ENCODE data around the gene MRTFB. TPM values are rescaled to one million over a fixed set of nuclear protein-coding genes. Genes with fewer than 3 reads are reported as not detected.

Gene MRTFB
- total and polyA plus RNA-seq, 2 donors (not counting 3 experiments of a cell fraction or from before 2014, with no cell fraction given): 19.6 to 49.5 TPM

DNA sequence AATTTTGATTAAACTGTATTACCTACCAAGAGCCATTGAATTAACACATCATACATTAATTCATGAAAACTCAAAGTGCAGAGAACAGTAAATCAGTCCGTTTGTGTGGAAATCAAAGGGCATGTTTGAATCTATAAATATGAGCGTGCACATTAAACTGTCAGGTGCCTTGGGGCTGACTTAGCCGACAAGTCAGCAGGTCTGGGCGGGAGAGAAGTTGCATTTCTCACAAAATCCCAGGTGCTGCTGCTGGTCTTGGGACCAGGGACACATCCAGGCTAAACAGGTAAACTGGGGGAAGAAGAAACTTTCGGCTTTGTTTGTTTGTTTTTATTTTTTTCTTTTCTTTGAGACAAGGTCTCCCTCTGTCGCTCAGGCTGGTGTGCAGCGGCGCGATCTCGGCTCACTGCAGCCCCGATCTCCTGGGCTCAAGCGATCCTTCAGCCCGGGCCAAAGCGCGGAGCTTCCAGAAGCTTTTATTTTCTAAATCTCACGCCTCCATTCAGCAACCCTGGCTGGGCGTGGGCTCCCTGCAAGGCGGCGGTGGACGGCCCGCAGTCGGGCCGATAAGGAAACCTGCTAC, 213.9 kb downstream of the MRTFB start:
- no peaks in the 10 kb centered on the region for H4K20me1 ChIP-seq (replicated peaks; ENCODE audit: control insufficient read depth, extremely low read depth, insufficient read depth, low read length)
- dilution Hi-C loops (cut with MboI; ENCODE audit: extremely low pct_ligation_motif_present, low sequenced_read_pairs) (no loop called here), intact Hi-C loops (cut with micrococcal nuclease) (loop anchor here (1.0 to 10.0 kb wide), 8 partner anchors 17 to 366 kb away; partner anchors contain the start of genes BFAR and PARN)
- ChIA-PET POLR2A (interaction anchor here (1.3 to 1.8 kb wide), 2 partner anchors 361 to 365 kb away, joined by 4 read pairs; partner anchors contain the start of gene ERCC4), CTCF (interaction anchor here (0.8 to 3.7 kb wide), 14 partner anchors 10 to 419 kb away, joined by 3 to 49 read pairs (median 4); partner anchors contain the start of gene ERCC4)
- DNase-seq (ENCODE audit: low read depth, low spot score) (peak; percentile 76), FAIRE-seq (no peak)
- peak overlapping the region; percentile 73 for H3K9ac ChIP-seq (replicated peaks; ENCODE audit: extremely low read depth, insufficient read depth, low read length)
- TF ChIP-seq, protein P1, sequence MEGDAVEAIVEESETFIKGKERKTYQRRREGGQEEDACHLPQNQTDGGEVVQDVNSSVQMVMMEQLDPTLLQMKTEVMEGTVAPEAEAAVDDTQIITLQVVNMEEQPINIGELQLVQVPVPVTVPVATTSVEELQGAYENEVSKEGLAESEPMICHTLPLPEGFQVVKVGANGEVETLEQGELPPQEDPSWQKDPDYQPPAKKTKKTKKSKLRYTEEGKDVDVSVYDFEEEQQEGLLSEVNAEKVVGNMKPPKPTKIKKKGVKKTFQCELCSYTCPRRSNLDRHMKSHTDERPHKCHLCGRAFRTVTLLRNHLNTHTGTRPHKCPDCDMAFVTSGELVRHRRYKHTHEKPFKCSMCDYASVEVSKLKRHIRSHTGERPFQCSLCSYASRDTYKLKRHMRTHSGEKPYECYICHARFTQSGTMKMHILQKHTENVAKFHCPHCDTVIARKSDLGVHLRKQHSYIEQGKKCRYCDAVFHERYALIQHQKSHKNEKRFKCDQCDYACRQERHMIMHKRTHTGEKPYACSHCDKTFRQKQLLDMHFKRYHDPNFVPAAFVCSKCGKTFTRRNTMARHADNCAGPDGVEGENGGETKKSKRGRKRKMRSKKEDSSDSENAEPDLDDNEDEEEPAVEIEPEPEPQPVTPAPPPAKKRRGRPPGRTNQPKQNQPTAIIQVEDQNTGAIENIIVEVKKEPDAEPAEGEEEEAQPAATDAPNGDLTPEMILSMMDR (IDR thresholded peaks at IDR 0.05; ENCODE audit: extremely low read depth in 1 of 2, insufficient read depth in 1 of 2, low read depth in 1 of 2, low read length in 2 of 2): peak in 1 of 2 donors; percentile 26
- TF ChIP-seq MYC (IDR thresholded peaks at IDR 0.05; ENCODE audit: low read depth, low read length): no peak
- H3K4me2 ChIP-seq (ENCODE audit: insufficient read depth, low read length): peak overlapping the region; percentile 93
- H2AFZ ChIP-seq (ENCODE audit: low read depth, low read length): peak overlapping the region; percentile 94
- no TSS peak for BruUV-seq (replicated peaks)
- H3K9me3 ChIP-seq (replicated peaks; ENCODE audit: control insufficient read depth, insufficient read depth, low read length): no peaks in the 10 kb centered on the region
- H3K4me3 ChIP-seq (replicated peaks in 1 of 3; ENCODE audit: insufficient read depth in 1 of 3, low read depth in 1 of 3, low read length in 3 of 3): peak overlapping the region; percentile 83 to 99 (median 94)
- no peaks in the 10 kb centered on the region for H3K79me2 ChIP-seq (ENCODE audit: control insufficient read depth, insufficient read depth, low read length)
- H3K36me3 ChIP-seq (ENCODE audit: control insufficient read depth in 2 of 2, extremely low read depth in 1 of 2, insufficient read depth in 2 of 2, low read length in 2 of 2): no peaks in the 10 kb centered on the region
- H3K4me1 ChIP-seq (ENCODE audit: control insufficient read depth, extremely low read depth, insufficient read depth, low read length): peaks cover 5% of the 10 kb centered on the region
- H3K27me3 ChIP-seq (ENCODE audit: control insufficient read depth in 2 of 2, insufficient read depth in 2 of 2, low read length in 2 of 2): no peaks in the 10 kb centered on the region
- peak overlapping the region; percentile 55 for H3K27ac ChIP-seq (ENCODE audit: insufficient read depth, low read depth, low read length)
- H3K9me1 ChIP-seq (replicated peaks; ENCODE audit: control insufficient read depth, extremely low read depth, insufficient read depth, low read length): no peaks in the 10 kb centered on the region

Measured in endothelial cell of umbilical vein (primary cell).